ENCODE measurements around the gene NIPBL.

Gene NIPBL

DNA sequence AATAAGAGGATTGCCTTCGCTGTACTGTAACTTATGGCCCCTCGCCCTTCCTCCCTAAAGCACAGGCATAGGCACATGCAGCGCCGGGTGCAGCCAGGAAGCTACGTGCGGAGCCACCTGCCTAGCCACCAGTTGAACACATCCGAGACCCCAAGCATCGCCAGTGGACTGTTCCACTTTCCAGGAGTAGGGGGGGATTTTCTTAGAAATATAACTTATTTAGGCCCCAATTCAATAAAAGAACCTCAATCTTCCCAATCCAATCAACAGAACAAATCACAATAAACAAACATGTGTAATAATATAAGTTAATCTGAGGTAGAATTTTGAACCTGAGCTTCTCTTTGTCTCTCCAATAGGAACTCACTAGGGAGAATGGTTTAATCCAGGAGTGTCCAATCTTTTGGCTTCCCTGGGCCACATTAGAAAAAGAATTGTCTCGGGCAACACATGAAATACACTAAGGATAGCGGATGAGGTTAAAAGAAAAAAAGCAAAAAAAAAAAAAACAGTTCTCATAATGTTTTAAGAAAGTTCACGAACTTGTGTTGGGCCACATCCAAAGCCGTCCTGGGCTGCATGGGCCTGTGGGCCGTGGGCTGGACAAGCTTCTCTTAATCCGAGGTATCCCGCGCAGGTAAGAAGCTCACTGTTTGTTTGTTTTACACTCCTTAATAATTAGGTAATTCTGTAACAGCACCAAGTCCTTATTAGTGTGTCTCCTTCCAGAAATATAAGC is 22.0 kb upstream of the NIPBL start:
- Histone ChIP-seq H3K4me3 (ENCODE audit: low read depth, low read length) (no peak overlapping the region), H3K36me3 (ENCODE audit: control insufficient read depth, insufficient read depth, low read length) (no peaks in the 10 kb centered on the region), H3K9me3 (ENCODE audit: control insufficient read depth, insufficient read depth, low read length) (no peaks in the 10 kb centered on the region), H3K4me1 (ENCODE audit: control insufficient read depth, insufficient read depth, low read length) (peaks cover 4% of the 10 kb centered on the region; the same call in 1 of the 2 replicates), H3K27ac (ENCODE audit: low read depth, low read length) (no peak overlapping the region), H3K9ac (ENCODE audit: low read depth, low read length) (peak overlapping the region; percentile 27; the same call in 1 of the 2 replicates), H3K27me3 (ENCODE audit: control insufficient read depth, insufficient read depth, low read length) (no peaks in the 10 kb centered on the region)

DNA sequence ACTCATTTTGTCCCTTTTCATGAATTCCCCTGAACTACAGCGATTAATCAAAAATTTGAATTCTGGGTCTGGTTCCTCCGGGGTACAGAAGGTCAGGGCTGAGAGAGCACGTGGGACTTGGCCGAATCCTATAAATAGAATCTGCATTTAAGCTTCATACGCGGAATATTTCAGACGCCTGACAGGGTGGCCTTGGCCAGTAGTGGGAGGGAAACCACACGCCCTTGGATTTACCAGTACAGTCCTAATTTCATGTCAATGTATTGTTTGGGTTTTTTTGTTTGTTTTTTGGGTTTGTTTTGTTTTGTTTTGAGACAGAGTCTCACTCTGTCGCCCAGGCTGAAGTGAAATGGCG is 21.5 kb upstream of the NIPBL start:
- Histone ChIP-seq H3K4me3 (ENCODE audit: low read depth, low read length) (no peak overlapping the region), H3K36me3 (ENCODE audit: control insufficient read depth, insufficient read depth, low read length) (no peaks in the 10 kb centered on the region), H3K9ac (ENCODE audit: low read depth, low read length) (no peak overlapping the region), H3K27ac (ENCODE audit: low read depth, low read length) (no peak overlapping the region), H3K9me3 (ENCODE audit: control insufficient read depth, insufficient read depth, low read length) (no peaks in the 10 kb centered on the region), H3K27me3 (ENCODE audit: control insufficient read depth, insufficient read depth, low read length) (no peaks in the 10 kb centered on the region), H3K4me1 (ENCODE audit: control insufficient read depth, insufficient read depth, low read length) (peaks cover 10% of the 10 kb centered on the region; the same call in 1 of the 2 replicates)

DNA sequence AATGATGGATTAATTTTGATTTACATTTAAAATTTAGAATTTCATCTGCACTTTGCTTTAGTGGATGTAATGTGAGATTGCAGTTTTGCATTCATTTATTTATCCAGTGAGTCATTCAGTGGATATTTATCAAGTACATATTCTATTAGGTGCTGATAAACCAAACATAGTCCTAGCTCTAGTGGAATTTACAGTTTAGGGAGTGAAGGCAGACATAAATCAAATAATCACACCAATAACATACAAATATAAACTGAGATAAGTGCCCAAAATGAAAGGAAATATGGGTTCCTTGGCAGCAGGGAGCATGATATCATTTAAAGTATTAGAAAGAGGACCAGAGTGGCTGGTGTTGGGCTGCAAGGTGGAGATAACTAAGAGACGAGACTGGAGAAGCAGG is 14.7 kb upstream of the NIPBL start:
- no peak overlapping the region for H3K27ac ChIP-seq (ENCODE audit: low read depth, low read length)

DNA sequence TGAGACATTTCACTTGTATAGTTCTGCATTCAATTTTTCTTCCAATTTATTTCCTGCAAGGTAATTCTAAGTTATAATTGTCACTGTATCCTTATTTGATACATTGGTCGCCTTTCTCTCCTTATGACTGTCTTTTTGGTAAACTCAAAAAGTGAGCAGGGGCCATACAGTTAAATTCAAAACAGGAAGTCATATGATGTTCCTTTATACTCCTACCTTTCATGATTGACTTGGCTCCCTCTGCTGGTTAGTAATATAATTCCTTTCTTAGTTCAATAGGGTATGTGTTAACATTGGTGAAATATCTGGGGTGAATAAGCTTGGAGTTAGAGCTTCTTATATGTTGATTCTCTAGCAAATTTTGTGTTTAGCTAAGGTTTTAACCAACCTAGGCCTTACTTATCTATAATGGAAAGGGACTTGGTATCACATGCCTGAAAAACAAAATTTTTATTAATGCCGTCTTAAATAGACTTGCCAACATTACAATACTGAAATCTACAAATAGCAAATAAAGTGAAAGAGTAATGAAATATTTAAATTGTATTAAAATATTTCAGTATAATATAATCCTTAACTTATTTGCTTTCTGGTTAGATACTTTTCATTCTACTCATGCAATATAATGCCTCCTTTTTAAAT is 6.0 kb upstream of the NIPBL start:
- Histone ChIP-seq H3K4me1 (ENCODE audit: control insufficient read depth, insufficient read depth, low read length) (peaks cover 20% of the 10 kb centered on the region; the same call in 1 of the 2 replicates), H3K4me3 (ENCODE audit: low read depth, low read length) (no peak overlapping the region), H3K9me3 (ENCODE audit: control insufficient read depth, insufficient read depth, low read length) (no peaks in the 10 kb centered on the region), H3K27me3 (ENCODE audit: control insufficient read depth, insufficient read depth, low read length) (no peaks in the 10 kb centered on the region), H3K36me3 (ENCODE audit: control insufficient read depth, insufficient read depth, low read length) (no peaks in the 10 kb centered on the region), H3K27ac (ENCODE audit: low read depth, low read length) (no peak overlapping the region), H3K9ac (ENCODE audit: low read depth, low read length) (no peak overlapping the region)

More for the DNA sequence above, 14.7 kb upstream of the NIPBL start:
- Histone ChIP-seq H3K27me3 (ENCODE audit: control insufficient read depth, insufficient read depth, low read length) (no peaks in the 10 kb centered on the region), H3K9me3 (ENCODE audit: control insufficient read depth, insufficient read depth, low read length) (no peaks in the 10 kb centered on the region), H3K36me3 (ENCODE audit: control insufficient read depth, insufficient read depth, low read length) (no peaks in the 10 kb centered on the region), H3K4me1 (ENCODE audit: control insufficient read depth, insufficient read depth, low read length) (peaks cover 11% of the 10 kb centered on the region; the same call in 1 of the 2 replicates), H3K4me3 (ENCODE audit: low read depth, low read length) (no peak overlapping the region), H3K9ac (ENCODE audit: low read depth, low read length) (no peak overlapping the region)

DNA sequence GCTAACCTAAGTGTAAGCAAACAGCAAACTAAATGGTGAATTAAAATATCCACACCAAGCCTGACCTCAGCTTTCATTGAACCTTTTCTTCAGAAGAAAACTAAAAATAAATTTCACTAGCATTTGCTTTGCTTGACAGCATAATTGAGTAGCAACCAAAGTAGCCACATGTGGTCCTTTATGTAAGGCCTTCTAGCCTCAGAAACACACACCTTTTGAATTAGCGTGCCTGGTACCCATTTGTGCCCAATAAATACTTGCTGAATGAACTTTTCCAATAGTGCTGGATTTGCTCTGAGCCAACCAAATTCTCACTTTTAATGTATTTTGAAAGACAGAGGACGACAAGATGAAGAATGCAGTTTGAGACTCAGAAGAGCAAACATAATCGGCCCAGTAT is 2.1 kb upstream of the NIPBL start:
- H3K27me3 ChIP-seq (ENCODE audit: control insufficient read depth, insufficient read depth, low read length): no peaks in the 10 kb centered on the region
- H3K4me1 ChIP-seq (ENCODE audit: control insufficient read depth, insufficient read depth, low read length): peaks cover 22% of the 10 kb centered on the region
- no peaks in the 10 kb centered on the region for H3K36me3 ChIP-seq (ENCODE audit: control insufficient read depth, insufficient read depth, low read length)
- H3K9ac ChIP-seq (ENCODE audit: low read depth, low read length): no peak overlapping the region
- peak overlapping the region; percentile 99 for H3K4me3 ChIP-seq (ENCODE audit: low read depth, low read length)
- no peaks in the 10 kb centered on the region for H3K9me3 ChIP-seq (ENCODE audit: control insufficient read depth, insufficient read depth, low read length)
- no peak overlapping the region for H3K27ac ChIP-seq (ENCODE audit: low read depth, low read length)

DNA sequence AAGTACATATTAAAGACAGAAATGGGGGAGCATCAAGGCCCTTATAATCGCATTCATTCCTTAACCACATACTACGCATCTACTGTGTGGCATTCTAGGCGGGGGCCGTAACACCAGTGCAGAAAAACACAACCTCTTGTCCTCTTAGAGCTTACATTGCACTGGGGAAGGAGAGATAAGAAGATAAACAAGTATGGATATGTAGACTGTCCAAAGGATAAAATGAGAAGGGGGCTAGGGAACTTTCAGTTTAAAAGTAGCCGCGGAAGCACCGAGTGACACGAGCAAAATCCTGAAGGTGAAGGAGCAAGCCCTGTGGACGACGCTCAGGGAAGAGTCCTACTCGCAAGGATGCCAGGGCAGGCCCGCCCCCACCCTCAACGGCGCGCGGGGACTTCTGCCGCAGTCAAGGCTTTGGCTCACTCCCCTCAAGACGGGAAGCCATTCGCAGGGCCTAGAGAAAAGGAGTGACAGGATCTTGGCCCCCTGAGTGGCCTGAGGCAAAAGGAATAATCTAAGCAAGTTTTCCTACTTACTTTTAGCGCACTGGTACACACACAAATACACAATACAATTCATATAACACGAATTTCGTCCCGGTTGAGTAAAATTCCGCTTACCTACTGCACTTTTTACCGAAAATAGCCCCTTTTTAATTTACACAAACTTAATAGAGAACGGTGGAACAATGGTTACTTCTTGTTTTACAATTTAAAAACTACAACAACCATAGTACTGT is 1.3 kb upstream of the NIPBL start:
- H3K27me3 ChIP-seq (ENCODE audit: control insufficient read depth, insufficient read depth, low read length): no peaks in the 10 kb centered on the region
- peak overlapping the region; percentile 79 for H3K9ac ChIP-seq (ENCODE audit: low read depth, low read length)
- peak overlapping the region; percentile 90 for H3K27ac ChIP-seq (ENCODE audit: low read depth, low read length)
- no peaks in the 10 kb centered on the region for H3K36me3 ChIP-seq (ENCODE audit: control insufficient read depth, insufficient read depth, low read length)
- peaks cover 28% of the 10 kb centered on the region for H3K4me1 ChIP-seq (ENCODE audit: control insufficient read depth, insufficient read depth, low read length)
- H3K9me3 ChIP-seq (ENCODE audit: control insufficient read depth, insufficient read depth, low read length): no peaks in the 10 kb centered on the region
- H3K4me3 ChIP-seq (ENCODE audit: low read depth, low read length): peak overlapping the region; percentile 99

DNA sequence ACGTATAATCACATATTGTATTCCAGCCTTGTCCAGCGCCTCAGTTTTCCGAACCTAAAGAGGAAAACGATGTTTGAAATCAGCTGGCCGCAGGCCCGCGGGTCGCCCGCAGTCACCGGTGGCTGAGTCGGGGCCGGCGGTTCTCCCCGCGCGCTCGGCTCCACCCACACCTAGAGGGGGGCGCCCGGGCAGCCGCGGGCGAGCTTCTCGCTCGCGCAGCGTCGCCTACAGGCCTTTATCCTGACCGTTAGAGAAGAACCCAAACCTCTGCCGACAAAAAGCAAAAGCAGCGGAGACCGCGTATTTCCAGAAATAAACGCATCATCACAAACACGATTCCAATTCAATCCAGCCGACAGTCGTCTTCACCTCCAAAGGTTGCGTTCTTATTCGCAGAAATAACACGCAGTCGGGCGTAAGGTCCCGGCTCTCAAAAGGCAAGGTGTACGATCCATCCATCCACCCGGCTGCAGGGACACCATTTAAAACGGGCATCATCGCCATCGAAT is 725 bp upstream of the NIPBL start:
- Histone ChIP-seq H3K36me3 (ENCODE audit: control insufficient read depth, insufficient read depth, low read length) (no peaks in the 10 kb centered on the region), H3K9ac (ENCODE audit: low read depth, low read length) (peak overlapping the region; percentile 79), H3K27ac (ENCODE audit: low read depth, low read length) (peak overlapping the region; percentile 90), H3K4me3 (ENCODE audit: low read depth, low read length) (peak overlapping the region; percentile 99), H3K4me1 (ENCODE audit: control insufficient read depth, insufficient read depth, low read length) (peaks cover 33% of the 10 kb centered on the region), H3K27me3 (ENCODE audit: control insufficient read depth, insufficient read depth, low read length) (no peaks in the 10 kb centered on the region), H3K9me3 (ENCODE audit: control insufficient read depth, insufficient read depth, low read length) (no peaks in the 10 kb centered on the region)

DNA sequence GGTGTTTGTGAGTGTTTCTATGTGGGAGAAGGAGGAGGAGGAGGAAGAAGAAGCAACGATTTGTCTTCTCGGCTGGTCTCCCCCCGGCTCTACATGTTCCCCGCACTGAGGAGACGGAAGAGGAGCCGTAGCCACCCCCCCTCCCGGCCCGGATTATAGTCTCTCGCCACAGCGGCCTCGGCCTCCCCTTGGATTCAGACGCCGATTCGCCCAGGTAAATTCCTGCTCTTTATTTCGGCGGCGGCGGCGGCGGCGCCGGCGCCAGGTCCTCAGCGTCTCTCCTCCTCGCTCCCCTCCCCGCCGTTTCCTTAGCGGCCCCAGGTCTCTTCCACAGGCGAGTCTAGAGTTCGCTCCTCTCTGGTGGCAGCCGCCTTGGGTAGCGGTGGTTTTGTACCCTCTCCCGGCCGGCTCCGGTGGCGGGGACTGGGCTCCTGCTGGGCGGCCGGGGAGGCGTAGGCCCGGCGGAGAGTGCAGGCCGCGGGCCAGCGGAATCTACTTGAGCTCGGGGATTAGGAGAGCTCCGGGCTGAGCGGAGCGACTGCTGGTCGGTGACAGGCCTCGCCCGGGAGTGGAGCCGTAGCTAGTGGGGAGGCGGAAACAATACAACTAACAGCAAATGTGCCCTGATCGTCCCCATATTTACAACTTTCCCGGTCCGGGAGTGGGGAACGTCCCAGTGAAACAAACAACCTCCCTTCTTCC is 547 bp downstream of the NIPBL start:
- H3K9me3 ChIP-seq (ENCODE audit: control insufficient read depth, insufficient read depth, low read length): no peaks in the 10 kb centered on the region
- H3K4me1 ChIP-seq (ENCODE audit: control insufficient read depth, insufficient read depth, low read length): peaks cover 43% of the 10 kb centered on the region
- no peaks in the 10 kb centered on the region for H3K27me3 ChIP-seq (ENCODE audit: control insufficient read depth, insufficient read depth, low read length)
- no peaks in the 10 kb centered on the region for H3K36me3 ChIP-seq (ENCODE audit: control insufficient read depth, insufficient read depth, low read length)
- peak overlapping the region; percentile 76 for H3K9ac ChIP-seq (ENCODE audit: low read depth, low read length)
- H3K4me3 ChIP-seq (ENCODE audit: low read depth, low read length): peak overlapping the region; percentile 99
- H3K27ac ChIP-seq (ENCODE audit: low read depth, low read length): peak overlapping the region; percentile 98

DNA sequence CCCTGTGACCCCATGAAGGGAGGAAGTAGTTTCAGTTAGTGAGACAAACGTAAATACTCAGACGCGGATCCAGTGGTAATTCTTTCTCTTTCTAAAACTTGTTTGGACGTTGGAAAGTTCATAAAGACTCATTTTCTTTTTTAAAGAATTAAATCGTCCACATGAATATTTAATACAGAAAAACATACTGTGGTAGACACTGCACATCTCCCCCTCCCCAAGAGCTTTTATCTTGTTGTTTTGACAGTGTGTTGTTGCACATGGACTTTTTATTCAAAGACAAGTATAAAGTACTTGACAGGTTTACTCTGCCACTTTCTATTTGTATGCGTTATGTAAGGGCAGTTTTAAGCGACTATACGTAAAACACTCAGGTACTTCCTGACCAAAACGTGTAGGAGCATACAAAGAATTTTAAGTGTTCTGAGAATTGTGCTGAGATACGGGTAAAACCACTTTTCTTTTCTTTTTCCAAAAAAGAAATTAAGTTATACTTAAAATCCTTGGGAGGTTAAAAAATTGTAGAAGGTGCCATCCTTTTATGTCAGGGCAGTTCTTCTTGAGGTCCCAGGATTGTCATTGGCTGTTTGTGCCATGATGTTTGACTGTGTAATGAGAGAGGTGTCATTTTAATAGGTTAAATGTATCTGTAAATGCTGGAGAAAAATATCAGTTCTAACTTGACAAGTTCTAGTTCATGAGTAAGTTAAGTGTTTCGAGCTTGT is 1.3 kb downstream of the NIPBL start:
- Histone ChIP-seq H3K27ac (ENCODE audit: low read depth, low read length) (peak overlapping the region; percentile 98), H3K4me3 (ENCODE audit: low read depth, low read length) (peak overlapping the region; percentile 99), H3K27me3 (ENCODE audit: control insufficient read depth, insufficient read depth, low read length) (no peaks in the 10 kb centered on the region), H3K9ac (ENCODE audit: low read depth, low read length) (peak overlapping the region; percentile 76), H3K9me3 (ENCODE audit: control insufficient read depth, insufficient read depth, low read length) (no peaks in the 10 kb centered on the region), H3K36me3 (ENCODE audit: control insufficient read depth, insufficient read depth, low read length) (no peaks in the 10 kb centered on the region), H3K4me1 (ENCODE audit: control insufficient read depth, insufficient read depth, low read length) (peaks cover 46% of the 10 kb centered on the region)

DNA sequence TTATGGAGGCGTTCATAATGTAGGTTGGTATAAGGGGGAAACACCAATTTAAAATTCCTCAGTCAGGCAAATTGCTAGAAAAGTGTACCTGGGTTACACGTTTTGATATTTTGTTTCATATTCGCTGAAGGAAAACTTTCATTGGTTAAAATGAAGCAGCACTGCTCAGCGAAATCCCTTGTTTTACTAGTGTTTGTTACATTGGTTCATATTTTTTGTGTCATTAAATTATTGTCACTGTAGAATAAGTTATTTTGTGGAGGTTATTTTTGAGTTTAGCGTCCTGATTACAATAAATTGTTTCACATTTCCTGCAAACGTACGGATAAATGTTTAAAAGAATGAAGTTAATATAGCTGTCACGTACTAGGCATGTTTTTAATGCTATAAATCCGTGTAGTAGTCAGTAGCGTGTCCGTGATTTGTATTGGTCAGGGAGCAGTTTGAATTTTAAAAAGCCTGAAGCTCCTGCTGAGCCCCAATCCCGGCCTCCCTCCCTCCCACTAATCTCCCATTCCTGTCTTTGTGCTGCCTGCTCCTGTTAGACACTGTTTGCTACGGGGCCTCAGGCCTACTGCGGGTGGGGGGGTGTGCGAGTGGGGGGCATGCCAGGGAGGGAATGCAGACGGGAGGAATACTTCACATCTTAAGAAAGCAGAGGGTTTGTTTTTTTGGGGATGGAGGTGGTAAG is 2.0 kb downstream of the NIPBL start:
- Histone ChIP-seq H3K27ac (ENCODE audit: low read depth, low read length) (peak overlapping the region; percentile 98), H3K4me3 (ENCODE audit: low read depth, low read length) (peak overlapping the region; percentile 99), H3K9ac (ENCODE audit: low read depth, low read length) (no peak overlapping the region), H3K4me1 (ENCODE audit: control insufficient read depth, insufficient read depth, low read length) (peaks cover 43% of the 10 kb centered on the region), H3K9me3 (ENCODE audit: control insufficient read depth, insufficient read depth, low read length) (no peaks in the 10 kb centered on the region), H3K36me3 (ENCODE audit: control insufficient read depth, insufficient read depth, low read length) (no peaks in the 10 kb centered on the region), H3K27me3 (ENCODE audit: control insufficient read depth, insufficient read depth, low read length) (no peaks in the 10 kb centered on the region)
